Mesendoderm (in vitro differentiated cells): ENCODE measurements around the gene PCBP3.

Experiments used
- DNase-seq: peaks from one replicate; pipeline ENCODE4 v3.0.0; 2013
- H2AK5ac ChIP-seq: 2 replicates; pipeline ENCODE4 v1.6.1; 2013; ENCODE audit warnings: low read length, inconsistent platforms
- H2BK120ac ChIP-seq: 2 replicates; pipeline ENCODE4 v1.6.1; 2013; ENCODE audit warnings: low read depth, mild to moderate bottlenecking, low read length, moderate library complexity, mixed read lengths
- H2BK15ac ChIP-seq: replicated peaks from 2 replicates; pipeline ENCODE4 v1.6.1; 2013; ENCODE audit warnings: low read depth, mild to moderate bottlenecking, moderate library complexity
- H2BK5ac ChIP-seq: 2 replicates; pipeline ENCODE4 v1.6.1; 2013; ENCODE audit warnings: low read length, inconsistent platforms
- H3K18ac ChIP-seq: 2 replicates; pipeline ENCODE4 v1.6.1; 2013; ENCODE audit warnings: mild to moderate bottlenecking, low read length, mixed read lengths
- H3K23ac ChIP-seq: one replicate; pipeline ENCODE4 v1.6.1; 2013; ENCODE audit warnings: low read length
- H3K27ac ChIP-seq: 2 replicates; pipeline ENCODE4 v1.5.1; 2013; ENCODE audit warnings: low read depth, mild to moderate bottlenecking, inconsistent platforms, low read length, moderate library complexity
- H3K27me3 ChIP-seq: 2 replicates; pipeline ENCODE4 v1.6.1; 2013; ENCODE audit warnings: low read length, control low read depth, mild to moderate bottlenecking, inconsistent platforms; ENCODE audit not compliant: insufficient read depth, poor library complexity
- H3K36me3 ChIP-seq: 2 replicates; pipeline ENCODE4 v1.6.1; 2013; ENCODE audit warnings: low read length, inconsistent platforms; ENCODE audit not compliant: control insufficient read depth, insufficient read depth
- H3K4ac ChIP-seq: one replicate; pipeline ENCODE4 v1.6.1; 2013; ENCODE audit warnings: low read depth, mild to moderate bottlenecking, low read length, moderate library complexity
- H3K4me1 ChIP-seq: 2 replicates; pipeline ENCODE4 v1.6.1; 2013; ENCODE audit warnings: low read depth, low read length, inconsistent platforms; ENCODE audit not compliant: control insufficient read depth
- H3K4me2 ChIP-seq: 2 replicates; pipeline ENCODE4 v1.6.1; 2013; ENCODE audit warnings: low read length
- H3K4me3 ChIP-seq: 2 replicates; pipeline ENCODE4 v1.5.1; 2013; ENCODE audit warnings: mild to moderate bottlenecking, low read length
- H3K56ac ChIP-seq: one replicate; pipeline ENCODE4 v1.6.1; 2013; ENCODE audit warnings: low read length
- H3K79me1 ChIP-seq: 2 replicates; pipeline ENCODE4 v1.6.1; 2013; ENCODE audit warnings: low read length, inconsistent platforms
- H3K79me2 ChIP-seq: 2 replicates; pipeline ENCODE4 v1.6.1; 2013; ENCODE audit warnings: mild to moderate bottlenecking, low read length; ENCODE audit not compliant: control insufficient read depth, insufficient read depth
- H3K9ac ChIP-seq: 2 replicates; pipeline ENCODE4 v1.6.1; 2013; ENCODE audit warnings: low read length, inconsistent platforms
- H4K5ac ChIP-seq: one replicate; pipeline ENCODE4 v1.6.1; 2013; ENCODE audit warnings: low read length
- H4K8ac ChIP-seq: one replicate; pipeline ENCODE4 v1.6.1; 2013; ENCODE audit warnings: low read depth, mild to moderate bottlenecking, control low read depth, low read length, moderate library complexity
- WGBS: extraction: QIAGEN DNeasy Blood & Tissue Kit; methylation state at CpG from one replicate; pipeline ENCODE4 v1.1.7; 2013; ENCODE audit warnings: low lambda C conversion rate, missing lambda C conversion rate; ENCODE audit not compliant: insufficient coverage; ENCODE audit errors: extremely low coverage; 5-methylcytosine and 5-hydroxymethylcytosine counted together

Gene PCBP3

GRCh38 chr21:45747233-45747766, 103.8 kb downstream of the PCBP3 start:
- DNase-seq: no peak
- Histone ChIP-seq H3K18ac (no peak overlapping the region), H3K27me3 (no peaks in the 10 kb centered on the region), H4K5ac (no peak overlapping the region), H3K9ac (no peak overlapping the region), H3K36me3 (no peaks in the 10 kb centered on the region), H2BK5ac (no peak overlapping the region), H2BK120ac (no peak overlapping the region), H3K4me3 (no peak overlapping the region), H2AK5ac (no peak overlapping the region), H3K23ac (no peak overlapping the region), H3K4me1 (no peaks in the 10 kb centered on the region), H3K79me2 (no peaks in the 10 kb centered on the region), H3K27ac (no peak overlapping the region), H2BK15ac (no peak overlapping the region), H4K8ac (no peak overlapping the region), H3K56ac (no peak overlapping the region), H3K4me2 (no peak overlapping the region), H3K79me1 (no peaks in the 10 kb centered on the region), H3K4ac (no peak overlapping the region)
- no CpG with 5 or more reads among the region's 14 CpGs for WGBS

GRCh38 chr21:45747802-45748445, 104.4 kb downstream of the PCBP3 start:
- Histone ChIP-seq H3K27ac (no peak overlapping the region), H3K4me1 (no peaks in the 10 kb centered on the region), H3K4me2 (no peak overlapping the region), H3K79me1 (no peaks in the 10 kb centered on the region), H3K36me3 (no peaks in the 10 kb centered on the region), H2BK5ac (no peak overlapping the region), H3K9ac (no peak overlapping the region), H2BK15ac (no peak overlapping the region), H3K4me3 (no peak overlapping the region), H2AK5ac (no peak overlapping the region), H4K8ac (no peak overlapping the region), H3K79me2 (no peaks in the 10 kb centered on the region), H3K4ac (no peak overlapping the region), H3K18ac (no peak overlapping the region), H3K23ac (no peak overlapping the region), H4K5ac (no peak overlapping the region), H2BK120ac (no peak overlapping the region), H3K56ac (no peak overlapping the region), H3K27me3 (no peaks in the 10 kb centered on the region)
- no CpG with 5 or more reads among the region's 18 CpGs for WGBS
- peak; percentile 23 for DNase-seq

GRCh38 chr21:45748593-45748992, 105.1 kb downstream of the PCBP3 start:
- Histone ChIP-seq H3K4me3 (no peak overlapping the region), H3K79me1 (no peaks in the 10 kb centered on the region), H4K5ac (no peak overlapping the region), H3K23ac (no peak overlapping the region), H3K79me2 (no peaks in the 10 kb centered on the region), H2BK15ac (no peak overlapping the region), H3K4ac (no peak overlapping the region), H3K4me2 (no peak overlapping the region), H3K4me1 (no peaks in the 10 kb centered on the region), H2BK120ac (no peak overlapping the region), H2AK5ac (no peak overlapping the region), H3K27me3 (no peaks in the 10 kb centered on the region), H3K9ac (no peak overlapping the region), H3K27ac (no peak overlapping the region), H4K8ac (no peak overlapping the region), H2BK5ac (no peak overlapping the region), H3K36me3 (no peaks in the 10 kb centered on the region), H3K56ac (no peak overlapping the region), H3K18ac (no peak overlapping the region)
- no CpG with 5 or more reads among the region's 7 CpGs for WGBS
- no peak for DNase-seq

GRCh38 chr21:45749974-45750373, 106.4 kb downstream of the PCBP3 start:
- H3K23ac ChIP-seq: no peak overlapping the region
- no CpG with 5 or more reads among the region's 15 CpGs for WGBS
- H2BK120ac ChIP-seq: no peak overlapping the region
- DNase-seq: no peak
- no peak overlapping the region for H2BK5ac ChIP-seq
- H3K4me1 ChIP-seq: no peaks in the 10 kb centered on the region
- H4K8ac ChIP-seq: no peak overlapping the region
- H3K27me3 ChIP-seq: no peaks in the 10 kb centered on the region
- no peaks in the 10 kb centered on the region for H3K79me1 ChIP-seq
- no peak overlapping the region for H3K56ac ChIP-seq
- H3K18ac ChIP-seq: no peak overlapping the region
- H3K4ac ChIP-seq: no peak overlapping the region
- no peak overlapping the region for H3K27ac ChIP-seq
- no peak overlapping the region for H2AK5ac ChIP-seq
- no peaks in the 10 kb centered on the region for H3K36me3 ChIP-seq
- no peak overlapping the region for H3K4me3 ChIP-seq
- no peak overlapping the region for H3K4me2 ChIP-seq
- H3K79me2 ChIP-seq: no peaks in the 10 kb centered on the region
- no peak overlapping the region for H2BK15ac ChIP-seq
- no peak overlapping the region for H4K5ac ChIP-seq
- no peak overlapping the region for H3K9ac ChIP-seq

GRCh38 chr21:45750936-45751335, 107.4 kb downstream of the PCBP3 start:
- Histone ChIP-seq H3K4me3 (no peak overlapping the region), H3K9ac (no peak overlapping the region), H3K27me3 (no peaks in the 10 kb centered on the region), H3K56ac (no peak overlapping the region), H3K27ac (no peak overlapping the region), H2AK5ac (no peak overlapping the region), H3K79me2 (no peaks in the 10 kb centered on the region), H3K4ac (no peak overlapping the region), H3K79me1 (no peaks in the 10 kb centered on the region), H3K18ac (no peak overlapping the region), H3K36me3 (no peaks in the 10 kb centered on the region), H4K5ac (no peak overlapping the region), H3K23ac (no peak overlapping the region), H2BK5ac (no peak overlapping the region), H2BK15ac (no peak overlapping the region), H4K8ac (no peak overlapping the region), H3K4me2 (no peak overlapping the region), H2BK120ac (no peak overlapping the region), H3K4me1 (no peaks in the 10 kb centered on the region)
- WGBS: no CpG with 5 or more reads among the region's 5 CpGs
- DNase-seq: no peak

- Histone ChIP-seq H3K27ac (no peak overlapping the region), H4K8ac (no peak overlapping the region), H3K36me3 (no peaks in the 10 kb centered on the region), H2BK5ac (no peak overlapping the region), H3K4me3 (no peak overlapping the region), H3K4me2 (no peak overlapping the region), H3K79me1 (no peaks in the 10 kb centered on the region), H3K27me3 (no peaks in the 10 kb centered on the region), H3K9ac (no peak overlapping the region), H3K4me1 (no peaks in the 10 kb centered on the region), H2BK120ac (no peak overlapping the region), H3K56ac (no peak overlapping the region), H3K18ac (no peak overlapping the region), H3K79me2 (no peaks in the 10 kb centered on the region), H4K5ac (no peak overlapping the region), H3K4ac (no peak overlapping the region), H3K23ac (no peak overlapping the region), H2BK15ac (no peak overlapping the region), H2AK5ac (no peak overlapping the region)
- DNase-seq: no peak
- no CpG with 5 or more reads among the region's 1 CpG for WGBS
Measured at GRCh38 chr21:45753445-45753844, 109.9 kb downstream of the PCBP3 start.
